Keratinocyte (primary cell): Measurements from ENCODE around the gene NLRC5. TPM values are rescaled to one million over a fixed set of nuclear protein-coding genes. Genes with fewer than 3 reads are reported as not detected.
"Not testable (repeated sequence)": the region's sequence is repeated elsewhere in the genome, so short reads cannot be mapped to it uniquely, and the experiment has no call there.

Experiments used
- DNase-seq: peaks from one replicate; pipeline ENCODE4 v3.0.0-alpha.2; 2011; ENCODE audit warnings: low read depth, missing footprints, low spot score
- FAIRE-seq: peaks from 2 replicates; lab custom pipeline; 2011; peaks lifted over from hg19 to GRCh38; lab: Jason Lieb, UNC
- H2AFZ ChIP-seq: 2 replicates; pipeline ENCODE4 v1.6.0; 2012; ENCODE audit warnings: low read length, control low read depth, inconsistent platforms; ENCODE audit not compliant: control insufficient read depth
- H3K27ac ChIP-seq: 2 replicates; pipeline ENCODE4 v1.5.1; 2011; ENCODE audit warnings: low read length; ENCODE audit not compliant: control insufficient read depth, insufficient read depth
- H3K27me3 ChIP-seq: 3 replicates; pipeline ENCODE4 v1.6.0; 2011; ENCODE audit warnings: low read length; ENCODE audit not compliant: control insufficient read depth, insufficient read depth; ENCODE audit errors: extremely low read depth
- H3K36me3 ChIP-seq, 2 experiments: 2 replicates in 1 of 2; 3 replicates in 1 of 2; pipeline ENCODE4 v1.5.1; 2011; ENCODE audit warnings: low read length in 2 of 2, mild to moderate bottlenecking in 1 of 2; ENCODE audit not compliant: control insufficient read depth in 2 of 2, insufficient read depth in 2 of 2; ENCODE audit errors: extremely low read depth in 1 of 2
- H3K4me1 ChIP-seq: 3 replicates; pipeline ENCODE4 v1.5.1; 2011; ENCODE audit warnings: low read length; ENCODE audit not compliant: control insufficient read depth, insufficient read depth; ENCODE audit errors: extremely low read depth
- H3K4me2 ChIP-seq: 3 replicates; pipeline ENCODE4 v1.6.0; 2011; ENCODE audit warnings: low read depth, low read length; ENCODE audit not compliant: control insufficient read depth, insufficient read depth; ENCODE audit errors: extremely low read depth
- H3K4me3 ChIP-seq, 3 experiments: fragments of 200-600 bp in 1 of 3; sonication (generic) in 1 of 3; 2 replicates in 2 of 3; 3 replicates in 1 of 3; pipeline ENCODE4 v1.5.1; 2011 to 2016; ENCODE audit warnings: low read length in 3 of 3, mild to moderate bottlenecking in 3 of 3, control low read depth in 2 of 3, inconsistent platforms in 1 of 3, low read depth in 1 of 3, mixed read lengths in 1 of 3, mixed run types in 1 of 3, moderate library complexity in 1 of 3; ENCODE audit not compliant: control insufficient read depth in 2 of 3, insufficient read depth in 2 of 3; ENCODE audit errors: extremely low read depth in 1 of 3
- H3K79me2 ChIP-seq: 2 replicates; pipeline ENCODE4 v1.6.0; 2012; ENCODE audit warnings: low read length; ENCODE audit not compliant: control insufficient read depth, insufficient read depth
- H3K9ac ChIP-seq: 3 replicates; pipeline ENCODE4 v1.6.0; 2011; ENCODE audit warnings: low read length; ENCODE audit not compliant: control insufficient read depth, insufficient read depth; ENCODE audit errors: extremely low read depth
- H3K9me1 ChIP-seq: 3 replicates; pipeline ENCODE4 v1.6.0; 2011; ENCODE audit warnings: low read length; ENCODE audit not compliant: control insufficient read depth, insufficient read depth; ENCODE audit errors: extremely low read depth
- H3K9me3 ChIP-seq: 2 replicates; pipeline ENCODE4 v1.5.1; 2012; ENCODE audit warnings: low read depth, low read length; ENCODE audit not compliant: control insufficient read depth
- H4K20me1 ChIP-seq: 3 replicates; pipeline ENCODE4 v1.6.0; 2011; ENCODE audit warnings: low read length; ENCODE audit not compliant: control insufficient read depth, insufficient read depth; ENCODE audit errors: extremely low read depth
- CTCF ChIP-seq, 3 experiments: IDR thresholded peaks in 1 of 3; conservative IDR thresholded peaks in 1 of 3; optimal IDR thresholded peaks in 1 of 3; 2 replicates in 2 of 3; 3 replicates in 1 of 3; pipeline versions ENCODE3 to v1.5.1; 2011; ENCODE audit warnings: low read length in 3 of 3, mild to moderate bottlenecking in 3 of 3, moderate library complexity in 2 of 3, control low read depth in 1 of 3, inconsistent platforms in 1 of 3; ENCODE audit not compliant: insufficient read depth in 2 of 3; ENCODE audit errors: extremely low read depth in 1 of 3
- EZH2 ChIP-seq: IDR thresholded peaks from one replicate; pipeline ENCODE4 v1.6.1; 2012; ENCODE audit warnings: inconsistent platforms, mild to moderate bottlenecking, low read length, moderate library complexity
- dilution Hi-C: fragments of 300-500 bp; cut with MboI; formaldehyde crosslinking; loops from one replicate; pipeline ENCODE4 v1.7.0; 2020; ENCODE audit warnings: low sequenced_read_pairs; ENCODE audit not compliant: extremely low pct_ligation_motif_present
- polyA plus RNA-seq, 5 experiments: library from polyadenylated mRNA; depleted of rRNA in 3 of 5; stranded (reverse) in 3 of 5; stranded (forward) in 1 of 5; unstranded in 1 of 5; fragments of >200 nt; gene quantifications; 1 replicate in 1 of 5; 2 replicates in 3 of 5; 3 replicates in 1 of 5; pipeline versions ENCODE4 v1.2.1 to v1.2.3, GENCODE V29; 2011 to 2012; ENCODE audit warnings: missing spikeins in 2 of 5, low read depth in 1 of 5, low replicate concordance in 1 of 5

Gene NLRC5
- polyA plus RNA-seq, 1 donor (not counting 4 experiments of a cell fraction or from before 2014, with no cell fraction given), result 7.8 TPM

GRCh38 chr16:56972403-56973293 is 16.7 kb upstream of the NLRC5 start:
- dilution Hi-C loops, result no loop called here
- no peaks in the 10 kb centered on the region for H3K4me1 ChIP-seq
- peaks cover 20% of the 10 kb centered on the region for H3K27me3 ChIP-seq
- H3K9ac ChIP-seq, result no peak overlapping the region
- H2AFZ ChIP-seq, result no peak overlapping the region
- no peak for FAIRE-seq
- H3K79me2 ChIP-seq, result no peaks in the 10 kb centered on the region
- H3K4me2 ChIP-seq, result no peak overlapping the region
- no peaks in the 10 kb centered on the region for H3K9me1 ChIP-seq
- DNase-seq, result no peak
- H3K4me3 ChIP-seq, result no peak overlapping the region
- no peaks in the 10 kb centered on the region for H4K20me1 ChIP-seq
- TF ChIP-seq CTCF (optimal IDR thresholded peaks at IDR 0.05 in 1 of 3, IDR thresholded peaks at IDR 0.05 in 1 of 3, conservative IDR thresholded peaks at IDR 0.05 in 1 of 3; ENCODE audit: extremely low read depth in 1 of 3, insufficient read depth in 2 of 3, low read length in 3 of 3), result no peak
- no peak for TF ChIP-seq EZH2
- H3K36me3 ChIP-seq, result no peaks in the 10 kb centered on the region
- H3K27ac ChIP-seq, result no peak overlapping the region
- no peaks in the 10 kb centered on the region for H3K9me3 ChIP-seq

GRCh38 chr16:56973294-56973689 is 16.1 kb upstream of the NLRC5 start:
- no peaks in the 10 kb centered on the region for H4K20me1 ChIP-seq
- dilution Hi-C loops, result no loop called here

GRCh38 chr16:56973899-56974298 is 15.5 kb upstream of the NLRC5 start:
- H2AFZ ChIP-seq, H3K4me1 ChIP-seq, H3K9me3 ChIP-seq, H3K79me2 ChIP-seq, H3K27ac ChIP-seq, DNase-seq, H3K9me1 ChIP-seq, dilution Hi-C loops, H3K36me3 ChIP-seq, FAIRE-seq, H4K20me1 ChIP-seq, H3K9ac ChIP-seq, H3K4me2 ChIP-seq, H3K4me3 ChIP-seq: not testable (repeated sequence)
- peaks cover 20% of the 10 kb centered on the region for H3K27me3 ChIP-seq

More at GRCh38 chr16:56973294-56973689, 16.1 kb upstream of the NLRC5 start:
- H3K4me1 ChIP-seq, result no peaks in the 10 kb centered on the region
- no peak for DNase-seq
- no peak overlapping the region for H3K4me3 ChIP-seq
- H3K27me3 ChIP-seq, result peaks cover 20% of the 10 kb centered on the region
- no peak for TF ChIP-seq CTCF (optimal IDR thresholded peaks at IDR 0.05 in 1 of 3, IDR thresholded peaks at IDR 0.05 in 1 of 3, conservative IDR thresholded peaks at IDR 0.05 in 1 of 3; ENCODE audit: extremely low read depth in 1 of 3, insufficient read depth in 2 of 3, low read length in 3 of 3)
- TF ChIP-seq EZH2, result no peak
- no peaks in the 10 kb centered on the region for H3K9me1 ChIP-seq
- H3K9me3 ChIP-seq, result no peaks in the 10 kb centered on the region
- no peak overlapping the region for H2AFZ ChIP-seq
- H3K4me2 ChIP-seq, result no peak overlapping the region
- FAIRE-seq, result no peak
- no peak overlapping the region for H3K9ac ChIP-seq
- H3K79me2 ChIP-seq, result no peaks in the 10 kb centered on the region
- no peaks in the 10 kb centered on the region for H3K36me3 ChIP-seq
- no peak overlapping the region for H3K27ac ChIP-seq
